Neuronal stem cell (in vitro differentiated cells): ENCODE data around the gene CD151.
A peak's percentile ranks its signal among the peaks of the same experiment; 100 is the strongest.

ENCODE experiments used
- DNase-seq: peaks from one replicate; pipeline ENCODE4 v3.0.0-alpha.2; 2013; ENCODE audit warnings: low spot score
- H2AFZ ChIP-seq: one replicate; pipeline ENCODE4 v1.6.1; 2013; ENCODE audit warnings: mild to moderate bottlenecking, low read length, inconsistent platforms
- H2AK5ac ChIP-seq: 2 replicates; pipeline ENCODE4 v1.6.1; 2013; ENCODE audit warnings: low read depth, mild to moderate bottlenecking, inconsistent platforms, low read length, moderate library complexity, mixed read lengths
- H2BK120ac ChIP-seq: 2 replicates; pipeline ENCODE4 v1.6.1; 2013; ENCODE audit warnings: low read depth, mild to moderate bottlenecking, inconsistent platforms, low read length, moderate library complexity, mixed read lengths
- H2BK12ac ChIP-seq: one replicate; pipeline ENCODE4 v1.6.1; 2013; ENCODE audit warnings: low read length, inconsistent platforms
- H2BK15ac ChIP-seq: 2 replicates; pipeline ENCODE4 v1.6.1; 2013; ENCODE audit warnings: mild to moderate bottlenecking, low read length, inconsistent platforms, mixed read lengths
- H2BK5ac ChIP-seq: one replicate; pipeline ENCODE4 v1.6.1; 2013; ENCODE audit warnings: inconsistent platforms, mild to moderate bottlenecking, low read length, moderate library complexity
- H3K14ac ChIP-seq: one replicate; pipeline ENCODE4 v1.6.1; 2013; ENCODE audit warnings: low read length, inconsistent platforms
- H3K18ac ChIP-seq: 2 replicates; pipeline ENCODE4 v1.6.1; 2013; ENCODE audit warnings: low read length, inconsistent platforms
- H3K23ac ChIP-seq: 2 replicates; pipeline ENCODE4 v1.6.1; 2013; ENCODE audit warnings: low read depth, mild to moderate bottlenecking, mixed read lengths, low read length, inconsistent platforms; ENCODE audit not compliant: poor library complexity
- H3K27ac ChIP-seq: replicated peaks from 3 replicates; pipeline ENCODE4 v1.5.1; 2013; ENCODE audit warnings: low read length, inconsistent platforms
- H3K27me3 ChIP-seq, 3 experiments: 2 replicates each; pipeline ENCODE4 v1.6.1; 2013; ENCODE audit warnings: low read length in 3 of 3, mild to moderate bottlenecking in 2 of 3, inconsistent platforms in 1 of 3, low read depth in 1 of 3, mixed read lengths in 1 of 3, moderate library complexity in 1 of 3; ENCODE audit not compliant: control insufficient read depth in 3 of 3, insufficient read depth in 3 of 3
- H3K36me3 ChIP-seq, 2 donors: replicated peaks in 1 of 2; 2 replicates each; pipeline ENCODE4 v1.6.1; 2013; ENCODE audit warnings: low read length in 2 of 2; ENCODE audit not compliant: control insufficient read depth in 2 of 2, insufficient read depth in 2 of 2
- H3K4ac ChIP-seq: 2 replicates; pipeline ENCODE4 v1.6.1; 2013; ENCODE audit warnings: inconsistent platforms, mild to moderate bottlenecking, low read length, moderate library complexity
- H3K4me1 ChIP-seq, 2 donors: 1 replicate in 1 of 2; 2 replicates in 1 of 2; pipeline ENCODE4 v1.6.1; 2013; ENCODE audit warnings: low read length in 2 of 2, low read depth in 1 of 2; ENCODE audit not compliant: control insufficient read depth in 2 of 2, insufficient read depth in 1 of 2
- H3K4me2 ChIP-seq: one replicate; pipeline ENCODE4 v1.6.1; 2013; ENCODE audit warnings: mild to moderate bottlenecking, low read length, inconsistent platforms; ENCODE audit not compliant: insufficient read depth, poor library complexity, severe bottlenecking
- H3K4me3 ChIP-seq, 2 donors: 2 replicates each; pipeline ENCODE4 v1.5.1; 2013; ENCODE audit warnings: low read length in 2 of 2, mild to moderate bottlenecking in 2 of 2, inconsistent platforms in 1 of 2, moderate library complexity in 1 of 2
- H3K79me1 ChIP-seq: one replicate; pipeline ENCODE4 v1.6.1; 2013; ENCODE audit warnings: low read depth, mild to moderate bottlenecking, inconsistent platforms, low read length, moderate library complexity
- H3K9ac ChIP-seq: one replicate; pipeline ENCODE4 v1.6.1; 2013; ENCODE audit warnings: mild to moderate bottlenecking, low read depth, low read length, inconsistent platforms; ENCODE audit not compliant: poor library complexity
- H3K9me3 ChIP-seq, 2 donors: replicated peaks in 1 of 2; 2 replicates each; pipeline versions ENCODE3 to v1.6.1; 2013; ENCODE audit warnings: low read length in 2 of 2, mild to moderate bottlenecking in 2 of 2, inconsistent platforms in 1 of 2, low read depth in 1 of 2, mixed read lengths in 1 of 2, moderate library complexity in 1 of 2; ENCODE audit not compliant: control insufficient read depth in 2 of 2, insufficient read depth in 1 of 2
- H4K8ac ChIP-seq: one replicate; pipeline ENCODE4 v1.6.1; 2013; ENCODE audit warnings: low read depth, mild to moderate bottlenecking, inconsistent platforms, low read length, moderate library complexity
- H4K91ac ChIP-seq: one replicate; pipeline ENCODE4 v1.6.1; 2013; ENCODE audit warnings: low read length, low read depth, mild to moderate bottlenecking, inconsistent platforms; ENCODE audit not compliant: poor library complexity
- WGBS, 2 donors: extraction: QIAGEN DNeasy Blood & Tissue Kit; methylation state at CpG; one replicate each; pipeline ENCODE4 v1.1.7; 2013; ENCODE audit warnings: missing lambda C conversion rate in 2 of 2, mixed read lengths in 1 of 2; ENCODE audit not compliant: insufficient read length in 2 of 2, insufficient replicate concordance in 1 of 2; ENCODE audit errors: extremely low coverage in 2 of 2; 5-methylcytosine and 5-hydroxymethylcytosine counted together

Gene CD151

DNA sequence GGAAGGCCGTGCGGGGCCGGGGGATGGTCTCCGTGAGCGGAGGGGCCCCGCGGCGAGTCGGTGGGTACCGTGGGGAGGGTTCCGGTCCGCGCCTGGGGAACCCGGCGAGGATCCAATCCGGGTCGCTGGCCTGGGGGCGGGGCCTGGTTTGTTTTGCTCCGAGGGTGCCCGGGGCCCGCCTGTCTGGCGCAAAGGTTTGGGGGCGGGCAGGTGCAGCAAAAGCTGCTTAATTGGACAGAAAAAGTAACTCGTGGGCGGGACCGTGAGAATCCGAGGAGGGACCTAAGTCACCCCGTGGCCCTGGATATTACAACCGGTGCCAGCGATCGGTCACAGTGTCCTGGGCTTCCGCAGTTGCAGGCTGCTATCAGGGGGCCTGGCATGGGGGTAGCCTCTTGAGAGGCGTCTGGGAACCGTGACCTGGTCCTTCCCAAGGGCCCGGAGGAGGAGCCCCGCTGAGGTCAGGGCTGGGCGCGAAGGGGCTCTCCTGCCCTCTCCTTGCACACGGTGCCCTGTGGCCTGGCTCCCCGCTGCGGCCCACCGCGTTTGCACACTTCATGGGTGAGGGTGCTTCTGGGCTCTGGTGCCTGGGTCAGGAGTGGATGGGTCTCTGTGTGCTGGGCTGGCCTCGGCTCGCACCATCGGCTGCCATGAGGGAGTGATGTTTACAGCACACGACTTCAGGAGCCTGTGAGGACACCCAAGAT, 12.7 kb upstream of the CD151 start:
- no peak for DNase-seq
- peaks cover 0 to 35% of the 10 kb centered on the region in 2 donors for H3K36me3 ChIP-seq
- no CpG with 5 or more reads among the region's 47 CpGs for WGBS, 2 donors
- peaks cover 0 to 2% of the 10 kb centered on the region in 2 donors for H3K9me3 ChIP-seq
- H2AFZ ChIP-seq, result peak overlapping the region; percentile 94
- peaks cover 6% of the 10 kb centered on the region for H3K79me1 ChIP-seq
- H2AK5ac ChIP-seq, result peak overlapping the region; percentile 94
- H3K4me2 ChIP-seq, result peak overlapping the region; percentile 83
- H3K27ac ChIP-seq, result no peak overlapping the region
- H3K23ac ChIP-seq, result peak overlapping the region; percentile 98
- no peak overlapping the region for H2BK5ac ChIP-seq
- peak overlapping the region; percentile 30 for H2BK12ac ChIP-seq
- peak overlapping the region; percentile 95 for H3K9ac ChIP-seq
- H2BK15ac ChIP-seq, result peak overlapping the region; percentile 91
- peak overlapping the region; percentile 77 for H3K4ac ChIP-seq
- H3K4me3 ChIP-seq, result peak overlapping the region; percentile 92 to 99
- peak overlapping the region; percentile 99 for H3K18ac ChIP-seq
- peak overlapping the region; percentile 47 for H3K14ac ChIP-seq
- H4K8ac ChIP-seq, result no peak overlapping the region
- H4K91ac ChIP-seq, result no peak overlapping the region
- H2BK120ac ChIP-seq, result no peak overlapping the region
- no peaks in the 10 kb centered on the region for H3K27me3 ChIP-seq
- peaks cover 12 to 15% of the 10 kb centered on the region in 2 donors for H3K4me1 ChIP-seq

DNA sequence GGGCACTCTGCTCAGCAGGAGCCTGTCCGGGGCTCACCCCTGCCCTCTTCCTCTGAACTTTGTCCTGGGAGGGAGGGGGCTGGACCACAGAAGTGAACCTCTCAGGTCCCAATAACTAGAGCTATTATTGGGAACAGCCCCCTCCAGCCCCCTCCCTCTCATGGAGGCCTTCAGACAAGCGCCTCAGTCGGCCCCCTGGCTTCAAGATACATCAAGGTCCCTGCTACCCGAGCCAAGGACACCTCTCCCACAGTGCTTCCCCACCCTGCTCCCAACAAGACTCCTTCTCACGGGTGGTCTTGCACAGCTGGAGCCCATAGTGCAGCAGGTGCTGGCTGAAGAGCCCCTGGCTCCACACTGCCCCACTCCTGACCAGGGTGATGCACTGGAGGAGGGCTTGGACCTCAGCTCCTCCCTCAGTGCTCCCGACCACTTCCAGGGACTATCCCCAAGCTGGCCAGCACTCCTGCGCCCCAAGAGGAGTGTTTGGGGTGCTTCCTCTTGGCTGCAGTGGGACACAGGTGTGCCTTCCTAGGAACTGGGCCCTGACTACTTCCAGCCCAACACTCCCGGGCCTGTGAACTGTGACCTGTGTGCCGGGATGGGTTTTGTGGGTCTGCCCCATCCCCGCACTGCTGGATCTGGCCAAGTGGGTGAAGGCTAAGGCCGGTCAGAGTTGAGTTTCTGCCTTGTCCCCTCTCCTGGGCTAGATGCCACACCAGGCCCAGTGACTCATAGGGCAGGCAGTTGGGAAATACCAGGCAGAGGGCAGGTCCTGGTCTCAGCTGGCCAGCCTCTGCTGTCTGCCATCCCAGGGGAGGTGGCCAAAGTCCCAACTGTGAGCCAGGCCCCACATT, 11.9 kb upstream of the CD151 start:
- no peak overlapping the region for H3K27ac ChIP-seq
- peaks cover 0 to 5% (median 0%) of the 10 kb centered on the region in 3 experiments for H3K27me3 ChIP-seq

DNA sequence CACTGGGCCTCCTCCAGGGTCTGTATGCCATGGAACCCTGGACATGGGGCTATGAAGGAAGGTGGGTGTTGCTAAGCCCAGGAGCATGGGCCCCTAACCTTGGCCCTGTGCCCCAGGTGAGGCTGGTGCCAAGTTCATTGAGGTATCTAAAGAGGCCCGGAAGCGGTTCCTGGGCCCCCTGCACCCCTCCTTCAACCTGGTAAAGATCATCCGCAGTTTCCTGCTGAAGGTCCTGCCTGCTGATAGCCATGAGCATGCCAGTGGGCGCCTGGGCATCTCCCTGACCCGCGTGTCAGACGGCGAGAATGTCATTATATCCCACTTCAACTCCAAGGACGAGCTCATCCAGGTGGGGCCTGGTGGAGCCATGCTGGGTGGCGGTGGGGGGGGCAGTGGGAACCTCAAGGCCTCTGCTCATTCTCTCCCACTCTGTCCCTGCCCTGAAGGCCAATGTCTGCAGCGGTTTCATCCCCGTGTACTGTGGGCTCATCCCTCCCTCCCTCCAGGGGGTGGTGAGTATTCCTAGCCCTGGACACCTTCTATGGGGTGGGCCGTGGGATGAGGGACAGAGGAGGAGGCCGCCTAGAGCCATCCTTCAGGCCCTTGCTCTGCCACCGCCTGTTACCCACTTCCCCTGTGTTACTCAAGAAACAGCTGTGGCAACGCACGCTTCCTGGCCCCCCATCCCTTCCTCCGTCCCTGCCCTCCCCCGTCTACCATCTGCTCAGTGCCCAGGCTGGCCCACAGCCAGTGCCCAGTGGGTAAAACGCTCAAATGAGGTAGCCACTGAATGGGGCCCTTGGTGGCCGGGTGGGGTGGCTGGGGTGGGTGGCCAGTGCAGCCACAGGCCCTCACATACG, 11.0 kb upstream of the CD151 start:
- no peak overlapping the region for H3K18ac ChIP-seq
- H3K27ac ChIP-seq, result no peak overlapping the region
- H4K91ac ChIP-seq, result no peak overlapping the region
- no peak overlapping the region for H4K8ac ChIP-seq
- H3K4ac ChIP-seq, result no peak overlapping the region
- H3K9ac ChIP-seq, result no peak overlapping the region
- WGBS, 2 donors, result no CpG with 5 or more reads among the region's 22 CpGs
- H2BK5ac ChIP-seq, result no peak overlapping the region
- H2BK120ac ChIP-seq, result no peak overlapping the region
- H2AK5ac ChIP-seq, result peak overlapping the region; percentile 43
- H2AFZ ChIP-seq, result no peak overlapping the region
- H3K9me3 ChIP-seq, result no peaks in the 10 kb centered on the region
- H3K23ac ChIP-seq, result no peak overlapping the region
- H2BK12ac ChIP-seq, result no peak overlapping the region
- peaks cover 0 to 37% of the 10 kb centered on the region in 2 donors for H3K36me3 ChIP-seq
- H3K79me1 ChIP-seq, result peaks cover 6% of the 10 kb centered on the region
- H3K27me3 ChIP-seq, result peaks cover 0 to 10% (median 0%) of the 10 kb centered on the region in 3 experiments
- no peak overlapping the region for H2BK15ac ChIP-seq
- no peak overlapping the region for H3K14ac ChIP-seq
- no peak overlapping the region for H3K4me2 ChIP-seq
- DNase-seq, result no peak
- peaks cover 12 to 17% of the 10 kb centered on the region in 2 donors for H3K4me1 ChIP-seq
- H3K4me3 ChIP-seq, result peak overlapping the region in 1 of 2 donors; percentile 46

More for the DNA sequence above, 11.9 kb upstream of the CD151 start:
- peak overlapping the region; percentile 98 for H3K23ac ChIP-seq
- peak overlapping the region; percentile 72 for H3K18ac ChIP-seq
- H3K4me1 ChIP-seq, result peaks cover 12 to 15% of the 10 kb centered on the region in 2 donors
- no peak for DNase-seq
- H3K4me3 ChIP-seq, result peak overlapping the region in 1 of 2 donors; percentile 92
- peak overlapping the region; percentile 86 for H3K9ac ChIP-seq
- H2BK15ac ChIP-seq, result peak overlapping the region; percentile 91
- peaks cover 6% of the 10 kb centered on the region for H3K79me1 ChIP-seq
- peak overlapping the region; percentile 94 for H2AK5ac ChIP-seq
- no peak overlapping the region for H2BK120ac ChIP-seq
- H4K91ac ChIP-seq, result no peak overlapping the region
- no peak overlapping the region for H3K4ac ChIP-seq
- H4K8ac ChIP-seq, result no peak overlapping the region
- peaks cover 0 to 2% of the 10 kb centered on the region in 2 donors for H3K9me3 ChIP-seq
- peaks cover 0 to 37% of the 10 kb centered on the region in 2 donors for H3K36me3 ChIP-seq
- no peak overlapping the region for H3K14ac ChIP-seq
- no peak overlapping the region for H2BK12ac ChIP-seq
- H2AFZ ChIP-seq, result no peak overlapping the region
- no peak overlapping the region for H2BK5ac ChIP-seq
- peak overlapping the region; percentile 83 for H3K4me2 ChIP-seq
- WGBS, 2 donors, result no CpG with 5 or more reads among the region's 11 CpGs
